ENCODE results near the gene ADAM30.
"Not testable (repeated sequence)": the region's sequence is repeated elsewhere in the genome, so short reads cannot be mapped to it uniquely, and the experiment has no call there.

Gene ADAM30

DNA sequence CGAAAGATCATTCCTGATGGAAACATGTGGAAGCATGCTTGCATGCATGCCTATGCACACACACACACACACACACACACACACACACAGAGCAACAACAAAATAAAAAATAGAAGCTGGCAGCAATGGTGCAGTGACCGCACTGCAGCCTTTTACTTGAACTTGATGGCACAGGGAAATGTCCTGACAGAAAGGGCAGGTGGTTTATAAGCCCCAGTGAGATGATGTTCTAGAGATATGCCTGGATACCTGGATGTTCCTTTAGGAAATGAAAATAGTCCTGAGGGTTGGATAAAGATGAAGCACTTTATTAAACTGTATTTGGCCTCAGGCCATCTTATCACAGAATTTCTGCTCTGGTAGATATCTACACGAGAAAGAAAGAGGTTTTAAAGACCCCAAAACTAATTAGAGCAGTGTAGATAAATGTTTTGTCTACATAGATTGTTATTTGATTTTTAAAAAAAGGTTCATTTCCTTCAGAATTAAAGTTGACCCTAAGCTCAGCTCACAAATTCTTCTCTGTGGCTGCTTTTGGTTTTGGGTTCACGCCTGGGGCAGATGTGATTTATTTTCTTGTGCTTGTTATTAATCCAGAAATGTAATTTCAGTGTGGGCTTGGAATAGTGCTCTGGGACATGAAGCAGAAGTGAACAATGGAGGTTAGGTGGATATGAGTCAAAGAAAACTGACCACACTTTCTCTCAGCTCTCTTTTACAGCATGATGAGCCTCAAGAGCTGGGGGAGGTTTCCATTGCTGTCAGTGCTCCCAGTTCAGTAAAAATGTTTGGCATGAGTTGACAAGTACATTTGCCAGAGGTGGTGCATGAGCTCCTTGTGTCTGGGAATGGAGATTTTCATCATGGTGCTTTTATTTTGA is 22.9 kb downstream of the ADAM30 start:
- DNase-seq, result no peak

DNA sequence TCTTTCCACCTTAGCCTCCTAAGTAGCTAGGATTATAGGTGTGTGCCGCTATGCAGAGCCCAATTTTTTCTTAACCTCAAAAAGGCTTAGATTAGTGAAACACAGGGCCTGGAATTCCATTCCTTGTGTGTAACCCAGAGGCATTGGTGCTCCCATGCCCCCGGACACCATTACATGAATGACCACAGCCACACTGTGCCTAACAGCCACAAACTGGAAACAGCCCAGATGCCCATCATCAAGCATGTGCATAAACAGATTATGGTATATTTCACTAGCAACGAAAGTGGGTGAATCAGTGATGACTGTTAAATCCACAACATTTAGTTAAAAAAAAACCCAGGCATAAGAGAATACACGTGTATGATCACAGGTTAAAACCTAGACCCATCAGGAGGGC is 24.4 kb downstream of the ADAM30 start:
- DNase-seq, result no peak

GRCh38 chr1:119870917-119871596 is 25.3 kb downstream of the ADAM30 start:
- peak; percentile 53 for DNase-seq

DNA sequence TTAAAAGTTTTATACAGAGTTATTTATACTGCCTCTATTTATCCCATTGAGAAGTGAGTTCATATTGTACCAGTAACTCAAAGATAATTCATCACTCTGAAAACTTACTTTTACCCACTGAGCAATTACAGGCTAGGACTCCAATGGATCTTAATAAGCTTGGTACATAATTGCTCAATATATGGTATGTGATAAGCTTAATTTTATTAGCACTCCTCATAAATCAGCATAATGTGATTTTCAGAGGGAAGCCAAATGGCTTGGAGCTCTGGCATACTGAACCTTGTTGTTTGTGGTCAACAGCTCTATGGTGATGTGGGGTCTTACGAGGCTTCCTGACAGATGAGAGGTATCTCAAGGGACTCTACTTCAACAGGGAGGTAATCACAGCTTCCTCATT is 26.3 kb downstream of the ADAM30 start:
- no peak for DNase-seq

GRCh38 chr1:119868176-119868575 is 28.1 kb downstream of the ADAM30 start:
- DNase-seq, result no peak

GRCh38 chr1:119866451-119866850 is 29.9 kb downstream of the ADAM30 start:
- DNase-seq, result no peak

DNA sequence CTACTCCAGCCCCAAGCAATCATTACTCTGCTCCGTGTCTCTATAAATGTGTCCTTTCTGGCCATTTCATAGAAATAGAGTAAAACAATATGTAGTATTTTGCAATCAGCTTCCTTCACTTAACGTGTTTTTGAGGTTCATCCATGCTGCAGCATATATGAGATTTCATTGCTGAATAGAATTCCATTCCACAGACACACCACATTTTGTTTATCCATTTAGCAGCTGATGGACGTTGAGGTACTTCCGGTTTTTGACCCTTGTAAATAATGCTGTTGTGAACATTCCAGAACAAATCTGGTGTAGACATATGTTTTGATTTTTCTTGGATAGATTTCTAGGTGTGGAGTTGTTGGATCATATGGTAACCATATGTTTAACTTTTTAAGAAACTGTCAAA is 30.7 kb downstream of the ADAM30 start:
- DNase-seq, result no peak

DNA sequence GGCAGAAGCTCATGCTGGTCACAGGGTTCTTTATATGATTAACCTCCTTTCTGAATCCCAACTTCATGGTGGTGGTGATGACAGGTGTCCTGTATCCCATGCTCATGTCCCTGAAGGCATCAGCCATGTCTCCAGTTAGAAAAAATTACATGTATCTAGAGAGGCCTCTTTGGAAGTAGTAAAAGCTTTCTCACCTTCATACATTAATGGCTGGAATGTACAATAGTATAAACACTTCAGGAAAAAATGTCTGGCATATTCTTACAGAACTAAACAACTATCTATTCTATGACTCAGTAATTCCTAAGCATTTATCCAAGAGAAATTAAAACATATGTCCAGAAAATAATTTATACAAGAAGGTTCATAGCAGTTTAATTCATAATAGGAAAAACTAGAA is 34.0 kb downstream of the ADAM30 start:
- no peak for DNase-seq

DNA sequence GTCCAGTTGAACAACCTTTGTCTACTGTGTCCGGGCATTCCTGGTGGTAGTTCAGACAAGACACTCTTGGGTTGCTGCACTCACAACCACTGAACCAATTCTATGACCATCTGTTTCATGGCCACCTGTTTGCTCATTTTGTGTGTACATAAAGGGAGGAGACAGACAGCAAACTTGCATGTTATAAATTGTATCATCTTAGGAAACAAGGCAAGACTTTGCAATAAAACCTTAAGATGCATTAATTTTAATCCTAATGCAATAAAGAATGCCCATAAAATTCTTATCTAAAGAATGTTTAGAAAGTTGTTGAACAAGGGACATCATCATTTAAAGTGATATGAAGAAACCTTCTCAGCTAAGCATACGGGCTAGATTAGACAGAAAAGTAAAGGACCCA is 34.8 kb downstream of the ADAM30 start:
- DNase-seq, result no peak

- DNase-seq, result no peak
These were observed 36.7 kb downstream of the ADAM30 start for GRCh38 chr1:119859647-119860046.

DNA sequence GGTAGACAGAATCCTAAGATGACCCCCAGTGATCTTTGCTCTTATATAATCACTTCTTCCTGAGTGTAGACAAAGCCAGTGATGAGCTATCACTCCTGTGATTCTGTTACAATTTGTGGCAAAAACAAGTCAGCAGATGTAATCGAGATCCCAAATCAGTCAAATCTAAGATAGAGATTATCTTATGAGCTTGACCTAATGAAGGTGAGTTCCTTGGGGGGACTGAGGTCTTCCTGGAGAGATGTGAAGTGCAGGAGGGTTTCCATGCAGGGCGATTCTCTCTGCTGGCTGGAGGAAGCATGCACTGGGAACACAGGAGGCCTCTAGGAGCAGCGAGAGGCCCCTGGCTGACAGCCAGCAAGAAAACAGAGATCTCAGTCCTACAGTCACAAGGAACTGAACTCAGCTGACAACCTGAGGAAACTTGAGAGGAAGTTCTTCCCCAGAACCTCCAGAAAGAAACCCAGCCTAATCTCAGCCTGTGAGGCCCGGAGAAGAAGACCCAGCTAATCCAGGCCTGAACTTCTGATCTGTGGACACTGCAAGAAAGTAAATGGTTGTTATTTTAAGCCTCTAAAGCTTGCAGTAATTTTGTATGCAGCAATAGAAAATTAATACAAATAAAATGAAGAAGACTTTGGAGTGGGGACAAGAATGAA is 37.6 kb downstream of the ADAM30 start:
- DNase-seq, result not testable (repeated sequence)

DNA sequence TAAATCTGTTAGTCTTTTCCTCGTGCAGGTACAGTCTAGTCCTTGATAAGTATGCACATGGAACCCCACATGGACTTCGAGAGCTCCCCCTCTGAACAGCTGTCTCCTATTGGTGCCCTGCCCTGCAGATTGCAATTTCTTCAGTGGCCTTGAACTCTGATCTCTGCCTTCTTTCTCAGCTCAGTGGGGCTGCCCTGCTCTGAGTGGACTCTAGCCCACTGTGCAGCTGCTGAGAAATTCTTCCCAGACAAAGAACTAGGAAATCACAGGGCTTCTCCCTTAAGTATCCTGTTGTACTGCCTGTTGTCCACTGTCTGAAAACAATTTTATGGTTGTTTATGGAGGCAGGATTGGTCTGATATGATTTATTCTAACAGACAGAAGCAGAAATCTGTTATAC is 38.2 kb downstream of the ADAM30 start:
- no peak for DNase-seq

DNA sequence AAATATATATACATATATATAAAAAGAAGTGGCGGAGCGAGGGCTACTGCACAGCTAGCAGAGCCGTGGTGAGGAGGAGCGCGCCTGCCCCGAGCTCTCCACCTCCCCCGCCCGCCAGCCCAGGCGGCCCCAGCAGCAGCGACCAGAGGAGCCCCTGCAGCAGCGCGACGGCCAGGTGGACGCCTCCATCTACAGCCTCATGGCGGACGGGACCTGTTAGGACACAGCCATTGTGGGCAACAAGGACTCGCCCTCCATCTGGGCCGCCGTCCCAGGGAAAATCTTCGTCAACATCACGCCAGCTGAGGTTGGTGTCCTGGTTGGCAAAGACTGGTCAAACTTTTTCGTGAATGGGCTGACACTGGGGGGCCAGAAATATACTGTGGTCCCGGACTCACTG is 43.2 kb downstream of the ADAM30 start:
- no peak for DNase-seq

DNA sequence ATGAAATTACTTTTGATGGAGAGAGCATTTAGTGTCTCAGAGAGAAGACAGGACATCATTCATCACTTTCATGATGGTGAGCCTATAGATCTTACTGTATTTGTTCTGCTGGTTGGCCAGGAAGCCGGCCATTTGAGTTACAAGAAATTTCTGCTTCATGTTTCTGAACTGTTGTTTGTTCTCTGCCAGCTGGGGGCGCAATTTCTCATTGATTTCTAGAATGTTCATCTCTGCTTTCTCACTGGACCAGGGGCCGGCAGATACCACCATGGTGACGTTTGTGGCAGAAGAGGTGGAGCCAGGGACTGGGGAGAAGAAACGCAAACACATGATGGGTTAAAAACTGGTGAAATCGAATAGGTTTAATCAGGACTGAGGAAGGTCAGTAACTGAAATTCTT is 52.1 kb downstream of the ADAM30 start:
- not testable (repeated sequence) for DNase-seq

Data from CD4-positive, alpha-beta T cell treated with Interferon gamma for 1 hour (primary cell).